HG02588 (cell line): ENCODE results near the gene TTYH2.
"Not testable (repeated sequence)": the region's sequence is repeated elsewhere in the genome, so short reads cannot be mapped to it uniquely, and the experiment has no call there.

Experiments
- ATAC-seq: cut with Tn5 transposase; IDR thresholded peaks from one replicate; pipeline ENCODE4 v1.9.1; 2021; ENCODE audit warnings: mild to moderate bottlenecking, moderate library complexity; ENCODE audit not compliant: unreplicated experiment

The TTYH2 gene

GRCh38 chr17:74212913-74213791, at the start of gene TTYH2:
TSS of gene TTYH2 (plus strand) at chr17:74213571. CDS start at chr17:74213588, 17 bp downstream.
- ATAC-seq: peak; percentile 55

DNA sequence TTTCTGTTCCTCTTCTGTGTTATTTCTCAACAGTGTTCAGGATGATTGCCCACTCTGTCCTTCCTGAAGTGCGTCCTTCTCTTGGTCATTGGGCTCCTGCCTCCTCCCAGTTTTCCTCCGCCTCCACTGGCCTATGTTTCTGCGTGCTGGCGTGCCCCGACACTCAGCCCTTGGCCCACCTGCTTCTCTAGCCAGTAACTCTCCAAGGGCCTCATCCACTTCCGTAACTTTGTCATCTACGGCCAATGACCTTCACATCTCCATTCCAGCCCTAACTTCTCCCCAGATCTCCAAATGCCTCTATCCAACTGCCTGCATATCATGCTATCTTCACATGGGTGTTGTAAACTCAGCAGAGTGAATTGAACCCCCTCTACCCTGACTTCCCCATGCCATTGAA, 49.5 kb upstream of the TTYH2 start:
- ATAC-seq: no peak

- no peak for ATAC-seq
Measured at GRCh38 chr17:74164446-74165045, 48.8 kb upstream of the TTYH2 start.

- no peak for ATAC-seq
Measured at GRCh38 chr17:74165797-74166365, 47.5 kb upstream of the TTYH2 start.

DNA sequence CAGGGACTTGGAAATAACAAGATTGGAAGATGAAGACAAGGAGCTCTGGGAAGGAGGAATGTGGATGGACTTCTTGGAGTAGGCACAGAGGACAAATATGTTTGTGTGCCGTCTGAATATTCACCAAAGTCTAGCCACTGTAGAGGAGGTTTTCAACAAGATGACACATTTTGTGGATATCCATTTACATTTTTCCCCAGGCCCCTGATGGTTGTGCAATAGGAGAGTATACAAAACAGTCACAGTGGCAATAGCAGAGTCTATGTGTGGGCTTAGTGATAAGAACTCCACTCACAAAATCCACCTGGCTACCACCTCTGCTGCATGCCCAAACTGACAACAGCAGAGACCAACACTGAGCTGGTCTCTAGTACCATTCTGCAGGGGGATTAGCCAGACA, 42.4 kb upstream of the TTYH2 start:
- ATAC-seq: no peak

DNA sequence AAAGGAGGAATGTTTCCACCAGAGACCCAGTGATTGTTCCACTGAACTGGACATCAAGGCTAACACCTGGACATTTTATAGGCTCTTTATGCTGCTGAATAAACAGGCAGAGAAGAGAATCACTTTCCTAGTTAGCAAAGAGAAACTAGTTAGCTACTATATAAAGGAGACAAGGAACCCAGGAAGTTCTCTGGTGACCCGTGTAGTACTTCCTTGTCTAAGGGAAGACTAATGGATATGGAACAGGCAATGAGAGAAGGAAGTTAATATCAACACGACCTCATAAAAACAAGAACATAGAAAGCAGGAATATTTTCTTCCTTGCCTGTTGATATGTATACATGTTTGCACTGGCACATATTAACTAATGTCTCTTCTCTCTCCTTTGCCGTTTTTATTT, 40.7 kb upstream of the TTYH2 start:
- ATAC-seq: no peak

DNA sequence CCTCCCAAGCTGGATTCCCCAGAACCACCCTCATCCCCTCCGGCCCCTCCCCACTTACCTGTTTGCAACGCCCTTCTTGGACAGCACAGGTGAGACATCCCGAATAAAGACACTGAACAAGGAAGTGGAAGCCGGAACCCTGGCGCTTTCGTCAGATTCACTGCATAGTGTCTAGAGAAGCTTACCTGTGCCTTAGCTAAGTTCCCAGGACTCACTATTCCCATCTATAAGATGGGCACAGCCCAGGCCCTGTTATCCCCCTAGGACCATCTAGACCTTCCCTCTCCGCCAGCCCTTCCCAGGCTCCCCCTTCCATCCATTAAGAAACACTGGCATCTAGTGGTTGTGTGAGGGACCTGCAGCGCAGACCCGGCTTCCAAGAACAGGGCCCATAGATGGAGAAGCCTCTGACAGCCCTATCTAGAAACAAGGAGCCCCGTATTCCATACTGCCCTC, 36.8 kb upstream of the TTYH2 start:
- ATAC-seq: no peak

- no peak for ATAC-seq
Measured at GRCh38 chr17:74177018-74177450, 36.3 kb upstream of the TTYH2 start.

DNA sequence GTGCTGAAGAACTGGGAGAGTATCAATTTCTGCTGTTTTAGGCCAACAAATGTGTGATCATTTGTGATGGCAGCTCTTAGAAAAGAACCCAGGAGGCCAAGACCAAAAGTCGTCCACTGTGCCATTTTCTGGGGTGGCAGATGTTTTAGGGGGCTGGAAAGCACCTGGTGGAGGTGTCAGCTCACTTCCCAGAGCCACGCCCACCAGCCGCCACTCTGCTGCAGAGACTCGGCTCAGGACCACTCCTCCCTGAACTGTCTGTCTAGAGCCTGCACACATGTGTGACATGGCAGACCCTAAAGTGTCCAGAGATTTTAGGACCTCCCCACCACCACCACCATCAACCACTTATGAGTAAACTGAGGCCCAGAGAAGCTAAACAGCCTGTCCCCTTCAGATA, 33.8 kb upstream of the TTYH2 start:
- ATAC-seq: no peak

GRCh38 chr17:74180336-74180735, 33.0 kb upstream of the TTYH2 start:
- ATAC-seq: no peak

GRCh38 chr17:74181341-74181740, 32.0 kb upstream of the TTYH2 start:
- no peak for ATAC-seq

GRCh38 chr17:74182041-74182723, 31.2 kb upstream of the TTYH2 start:
- ATAC-seq: no peak

GRCh38 chr17:74183411-74183810, 30.0 kb upstream of the TTYH2 start:
- no peak for ATAC-seq

- no peak for ATAC-seq
Measured at GRCh38 chr17:74185571-74186185, 27.7 kb upstream of the TTYH2 start.

DNA sequence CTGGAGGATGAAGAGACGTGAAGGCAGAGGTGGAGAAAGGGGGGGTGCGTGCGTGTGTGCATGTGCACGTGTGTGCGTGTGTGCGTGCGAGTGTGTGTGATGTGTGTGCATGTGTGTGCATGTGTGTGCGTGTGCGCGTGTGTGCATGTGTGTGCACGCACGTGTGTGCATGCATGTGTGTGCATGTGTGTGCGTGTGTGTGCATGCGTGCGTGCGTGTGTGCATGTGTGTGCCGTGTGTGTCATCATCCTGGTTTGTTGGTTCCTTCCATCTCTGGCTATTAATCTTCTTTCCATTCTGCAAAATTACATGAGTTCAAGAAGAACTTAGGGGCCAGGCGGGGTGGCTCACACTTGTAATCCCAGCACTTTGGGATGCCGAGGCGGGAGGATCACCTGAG, 26.9 kb upstream of the TTYH2 start:
- ATAC-seq: no peak

DNA sequence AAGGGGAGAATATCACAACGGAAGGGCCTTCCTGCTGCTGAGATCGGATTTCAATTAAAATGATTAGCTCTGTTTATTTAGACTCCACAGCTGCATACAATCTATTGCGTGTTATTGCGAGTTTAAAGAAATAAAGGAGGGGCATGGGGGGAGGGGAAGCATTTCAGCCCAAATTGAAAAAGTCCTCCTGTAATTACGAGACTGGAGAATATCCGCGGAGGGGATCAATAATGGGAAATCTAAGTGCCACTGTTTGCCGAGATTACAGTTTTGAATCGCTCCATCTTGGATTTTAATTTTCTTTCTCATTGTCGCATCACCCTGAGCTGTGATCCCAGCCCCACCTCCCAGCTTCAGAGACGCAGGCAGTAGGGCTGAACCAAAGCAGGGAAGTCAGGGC, 25.6 kb upstream of the TTYH2 start:
- no peak for ATAC-seq

DNA sequence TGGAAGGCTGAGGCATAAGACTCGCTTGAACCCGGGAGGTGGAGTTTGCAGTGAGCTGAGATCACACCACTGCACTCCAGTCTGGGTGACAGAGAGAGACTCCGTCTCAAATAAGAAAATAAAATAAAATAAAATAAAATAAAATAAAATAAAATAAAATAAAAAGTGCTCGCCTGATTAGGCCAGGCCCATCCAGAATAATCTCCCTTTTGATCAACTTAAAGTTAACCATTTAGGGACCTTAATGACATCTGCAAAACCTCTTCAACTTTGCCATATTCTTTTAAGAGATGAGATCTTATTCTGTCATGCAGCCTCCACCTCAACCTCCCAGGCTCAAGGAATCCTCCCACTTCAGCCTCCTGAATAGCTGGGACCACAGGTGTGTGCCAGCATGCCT, 24.7 kb upstream of the TTYH2 start:
- not testable (repeated sequence) for ATAC-seq

DNA sequence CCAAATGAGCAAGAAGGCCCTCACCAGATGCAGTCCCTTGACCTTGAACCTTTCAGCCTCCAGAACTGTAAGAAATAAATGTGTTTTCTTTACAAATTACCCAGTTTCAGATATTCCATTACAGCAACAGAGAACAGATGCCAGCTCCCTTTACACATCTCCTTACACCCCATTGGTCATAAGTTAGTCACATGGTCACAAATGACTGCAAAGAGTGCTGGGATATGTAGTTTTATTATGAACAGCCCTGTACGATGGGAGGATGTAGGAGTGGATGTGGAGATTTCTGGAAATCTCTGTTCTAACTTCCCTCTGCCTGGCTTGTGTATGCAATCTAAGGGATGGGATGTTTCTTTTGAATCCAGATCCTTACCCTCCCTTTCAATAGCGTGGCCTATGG, 23.2 kb upstream of the TTYH2 start:
- ATAC-seq: peak; percentile 76

DNA sequence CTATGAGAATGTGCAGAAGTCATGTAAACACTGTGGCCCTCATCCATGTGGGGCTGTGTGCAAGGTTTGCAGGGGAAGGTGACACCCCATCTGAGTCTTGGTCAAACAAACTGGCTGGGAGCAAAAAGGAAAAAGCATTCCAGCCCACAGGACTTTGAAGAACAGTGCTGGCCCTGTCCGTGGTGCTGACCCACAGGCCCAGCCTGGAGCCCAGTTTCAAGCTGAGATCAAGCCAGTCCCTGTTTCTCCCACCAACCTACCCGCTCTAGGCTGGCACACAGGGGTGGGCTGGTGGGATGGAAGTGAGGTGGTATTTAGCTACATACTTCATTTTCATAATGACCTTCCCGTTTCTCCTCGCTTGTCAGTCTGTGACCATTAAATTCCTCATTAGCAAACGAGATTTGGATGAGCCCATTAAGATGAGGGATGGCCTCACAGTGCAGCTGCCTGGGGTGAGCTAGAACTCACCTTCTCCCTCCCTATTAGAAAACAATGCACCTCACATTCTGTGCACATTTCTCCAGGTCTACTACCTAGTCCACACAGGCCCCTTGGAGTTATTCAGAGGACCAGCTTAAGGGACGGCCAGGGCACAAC, 22.5 kb upstream of the TTYH2 start:
- ATAC-seq: no peak

DNA sequence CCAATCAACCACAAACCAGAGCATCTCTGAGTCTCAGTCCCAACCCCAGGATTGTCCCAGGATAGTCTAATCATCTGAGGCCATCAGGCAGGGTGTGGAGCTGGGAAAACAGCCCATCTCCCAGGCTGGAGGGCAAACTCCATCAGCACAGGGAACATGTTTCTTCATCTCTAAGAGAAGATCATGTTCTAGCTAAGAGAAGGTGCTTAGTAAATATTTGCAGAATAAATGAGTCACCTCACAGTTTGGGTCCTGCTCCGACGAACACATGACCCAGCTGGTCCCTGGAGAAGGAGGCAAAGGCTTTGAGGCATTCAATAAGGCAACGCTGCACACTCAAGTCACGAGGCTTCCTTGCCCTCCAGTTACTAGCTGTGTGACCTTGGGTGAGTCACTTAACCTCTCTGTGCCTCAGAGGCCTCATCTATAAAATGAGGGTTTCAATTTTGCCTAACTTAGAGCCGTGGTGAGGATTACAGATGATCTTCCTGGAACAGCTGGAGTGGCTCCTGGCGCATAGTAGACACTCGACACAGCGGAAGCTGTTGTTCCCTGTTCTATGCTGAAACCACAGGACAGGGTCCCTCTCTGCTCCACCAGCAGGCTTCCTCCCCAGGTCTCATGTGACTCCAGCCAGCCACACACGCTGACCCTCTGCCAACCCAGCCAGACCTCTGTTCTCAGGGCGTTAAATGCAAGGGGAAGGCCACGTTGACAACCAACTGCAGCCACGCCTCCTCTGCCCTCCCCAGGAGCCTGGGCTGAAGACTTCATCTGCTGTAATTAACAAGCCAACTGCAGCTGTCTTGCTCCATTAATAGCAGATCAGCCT, 20.2 kb upstream of the TTYH2 start:
- no peak for ATAC-seq
